GM23248 (cell line): ENCODE data around the gene CDC27.

Experiments
- EZH2 ChIP-seq: fragments of 200-600 bp; sonication (generic); IDR thresholded peaks from 2 replicates; pipeline ENCODE4 v1.6.1; 2018; ENCODE audit warnings: antibody characterized with exemption, mild to moderate bottlenecking; ENCODE audit not compliant: insufficient read depth, poor library complexity, severe bottlenecking
- EZH2phosphoT487 ChIP-seq: fragments of 200-600 bp; sonication (generic); IDR thresholded peaks from 2 replicates; pipeline ENCODE4 v1.6.1; 2018; ENCODE audit warnings: antibody characterized with exemption, moderate library complexity, mild to moderate bottlenecking, low read depth; ENCODE audit not compliant: insufficient read depth

GRCh38 chr17:47205419-47205963 lies 16.4 kb upstream of the CDC27 start:
- no peak for TF ChIP-seq EZH2
- TF ChIP-seq EZH2phosphoT487, result no peak
